Kidney capillary endothelial cell (primary cell): ENCODE results near the gene IBA57.

Source experiments
- DNase-seq: peaks from one replicate; pipeline ENCODE4 v3.0.0-alpha.2; 2018; ENCODE audit warnings: low spot score

IBA57 gene

GRCh38 chr1:228165372-228166169, at the start of gene IBA57:
Gene IBA57, plus strand, starts transcription at chr1:228165804. Its CDS starts 13 bp downstream, at chr1:228165817.
- DNase-seq, result peak; percentile 98

- DNase-seq, result no peak
Measured at GRCh38 chr1:228117335-228117734, 48.3 kb upstream of the IBA57 start.

GRCh38 chr1:228118040-228118439, 47.6 kb upstream of the IBA57 start:
- DNase-seq, result no peak

GRCh38 chr1:228120351-228120750, 45.3 kb upstream of the IBA57 start:
- DNase-seq, result no peak

GRCh38 chr1:228120857-228121489, 44.6 kb upstream of the IBA57 start:
- no peak for DNase-seq

GRCh38 chr1:228122921-228123441, 42.6 kb upstream of the IBA57 start:
- DNase-seq, result no peak

GRCh38 chr1:228123505-228123904, 42.1 kb upstream of the IBA57 start:
- DNase-seq, result no peak

- no peak for DNase-seq
Measured at GRCh38 chr1:228125185-228125584, 40.4 kb upstream of the IBA57 start.

GRCh38 chr1:228131766-228132165, 33.8 kb upstream of the IBA57 start:
- no peak for DNase-seq

- DNase-seq, result no peak
Measured at GRCh38 chr1:228134591-228134990, 31.0 kb upstream of the IBA57 start.

- DNase-seq, result no peak
Measured at GRCh38 chr1:228136901-228137300, 28.7 kb upstream of the IBA57 start.

GRCh38 chr1:228139406-228139930, 26.1 kb upstream of the IBA57 start:
- DNase-seq, result no peak

GRCh38 chr1:228139931-228140723, 25.5 kb upstream of the IBA57 start, which contains the start of gene GUK1:
Gene GUK1, plus strand, starts transcription at chr1:228140279. Its CDS starts 24 bp downstream, at chr1:228140303.
- peak; percentile 100 for DNase-seq

GRCh38 chr1:228140724-228141225, 24.8 kb upstream of the IBA57 start:
- peak; percentile 17 for DNase-seq

- peak; percentile 21 for DNase-seq
Measured at GRCh38 chr1:228141226-228142044, 24.2 kb upstream of the IBA57 start.

GRCh38 chr1:228142155-228142691, 23.4 kb upstream of the IBA57 start:
- DNase-seq, result no peak

GRCh38 chr1:228142701-228143136, 22.9 kb upstream of the IBA57 start:
- no peak for DNase-seq

- no peak for DNase-seq
Measured at GRCh38 chr1:228143480-228144192, 22.0 kb upstream of the IBA57 start.

GRCh38 chr1:228144193-228144992, 21.2 kb upstream of the IBA57 start:
- DNase-seq, result no peak
